CD1c-positive myeloid dendritic cell (primary cell): ENCODE measurements around the gene CLCN7.

Experiments
- DNase-seq: peaks from one replicate; pipeline ENCODE4 v3.0.0-alpha.2; 2016; ENCODE audit errors: extremely low spot score

The CLCN7 gene

DNA sequence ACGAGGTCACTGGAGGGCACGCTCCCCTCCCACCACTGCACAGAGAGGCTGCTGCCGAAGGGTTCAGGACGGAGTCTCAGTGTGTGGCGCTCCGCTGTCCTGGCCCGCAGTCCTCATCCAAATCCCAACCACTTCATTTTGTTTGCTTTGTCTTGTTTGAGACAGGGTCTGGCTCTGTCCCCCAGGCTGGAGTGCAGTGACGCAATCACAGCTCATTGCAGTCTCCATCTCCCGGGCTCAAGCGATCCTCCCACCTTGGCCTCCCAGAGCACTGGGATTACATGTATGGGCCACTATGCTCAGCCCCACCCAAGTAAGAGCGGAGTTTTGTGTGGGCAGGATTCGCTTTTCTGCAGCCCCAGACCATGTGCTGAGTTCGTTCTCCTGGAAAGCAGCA lies 73.1 kb downstream of the CLCN7 start:
- no peak for DNase-seq

DNA sequence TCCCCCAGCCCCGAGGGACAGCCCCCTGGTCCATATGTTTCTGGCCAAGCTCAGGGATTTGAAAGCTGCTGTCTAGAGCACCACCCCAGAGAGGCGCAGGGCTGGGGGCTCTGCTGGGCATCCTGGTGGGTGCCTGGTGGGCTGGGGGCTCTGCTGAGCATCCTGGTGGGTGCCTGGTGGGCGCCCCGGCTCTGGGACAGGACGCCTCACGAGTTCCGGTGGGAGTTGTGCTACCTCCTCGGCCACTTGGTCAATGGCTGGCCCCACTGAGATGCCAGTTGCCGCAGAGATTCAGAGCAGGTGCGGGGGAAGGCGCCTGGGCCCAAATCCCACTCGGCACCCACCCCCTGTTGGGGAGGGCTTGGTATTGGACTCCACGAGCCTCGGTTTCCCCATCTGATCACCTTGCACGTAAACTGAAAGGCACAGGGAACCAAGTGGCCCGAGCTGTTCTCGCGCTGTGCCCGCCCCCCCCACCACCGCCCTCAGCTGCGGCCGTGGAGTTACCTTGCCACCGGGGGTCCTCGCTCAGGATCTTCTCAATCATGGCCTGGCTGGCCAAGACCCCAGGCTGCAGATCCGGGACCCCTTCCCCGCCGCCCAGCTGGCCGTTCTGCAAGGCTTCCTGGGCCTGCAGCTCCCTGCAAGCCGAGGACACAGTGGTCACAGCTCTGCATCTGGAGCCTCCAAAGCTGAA lies 73.6 kb downstream of the CLCN7 start:
- DNase-seq, result no peak

GRCh38 chr16:1398826-1399581 lies 75.8 kb downstream of the CLCN7 start:
- no peak for DNase-seq

DNA sequence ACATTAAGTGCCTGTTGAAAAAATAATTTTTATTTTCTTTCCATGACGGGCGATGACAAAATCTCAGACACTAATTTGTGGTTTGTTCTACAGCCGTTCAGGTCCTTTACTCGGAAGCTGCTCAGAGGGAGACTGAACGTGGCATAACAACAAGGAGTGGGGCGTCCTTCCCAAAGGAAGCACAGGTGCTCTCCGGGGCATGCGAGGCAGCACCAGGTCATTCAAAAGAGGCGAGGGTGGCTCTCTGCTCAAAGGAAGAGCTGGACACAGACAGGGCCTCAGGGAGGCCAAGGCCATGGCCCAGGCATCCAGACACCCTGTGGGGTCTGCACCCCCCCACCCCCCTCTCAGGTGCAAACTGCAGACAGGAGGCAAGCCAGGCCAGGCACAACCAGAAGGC lies 76.5 kb downstream of the CLCN7 start:
- DNase-seq, result no peak

- no peak for DNase-seq
These were observed 77.0 kb downstream of the CLCN7 start for GRCh38 chr16:1397779-1398178.

DNA sequence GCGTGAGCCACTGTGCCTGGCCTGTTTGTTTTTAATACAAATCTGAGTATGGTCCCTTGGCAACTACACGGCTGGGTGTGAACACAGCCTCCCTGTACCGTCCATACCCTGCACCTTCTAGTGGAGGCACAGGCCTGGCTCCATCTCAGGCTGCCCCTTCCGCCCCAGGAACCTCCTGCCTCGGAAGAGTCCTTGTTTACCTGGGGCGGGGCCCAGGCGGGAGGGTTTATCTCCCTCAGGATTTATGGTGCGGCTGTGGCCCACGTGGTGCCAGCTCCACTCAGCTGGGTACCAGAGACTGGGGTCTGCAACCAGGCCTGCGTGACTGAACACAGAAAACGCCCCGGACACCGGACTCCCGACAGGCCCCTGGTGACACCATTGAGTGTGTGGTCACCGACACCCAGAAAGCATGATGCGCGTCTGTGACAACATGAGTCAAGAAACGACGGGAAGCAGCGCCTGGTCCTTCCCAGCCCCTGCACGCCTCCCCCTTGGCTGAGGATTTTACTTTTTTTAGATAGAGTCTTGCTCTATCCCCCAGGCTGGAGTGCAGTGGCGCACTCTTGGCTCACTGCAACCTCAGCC lies 79.3 kb downstream of the CLCN7 start:
- DNase-seq, result no peak
